ENCODE data around the gene VDR.

GRCh38 chr12:47930634-47931033 is 25.8 kb upstream of the VDR start:
- TF ChIP-seq FOXP2 (optimal IDR thresholded peaks at IDR 0.05; ENCODE audit: borderline replicate concordance, extremely low read depth, extremely low read length, insufficient read depth) (no peak), REST (IDR thresholded peaks at IDR 0.05; ENCODE audit: insufficient read depth in 1 of 2, low read depth in 2 of 2, low read length in 2 of 2) (no peak)
